Memory B cell (primary cell): ENCODE data around the gene KIDINS220.
A peak's percentile ranks its signal among the peaks of the same experiment; 100 is the strongest.

Source experiments
- ATAC-seq: fragments of 150-1000 bp; cut with Tn5 transposase; 2 replicates; pipeline ENCODE4 v1.10.0; 2021; ENCODE audit warnings: low read depth, mild to moderate bottlenecking, moderate library complexity
- DNase-seq, 2 donors: peaks; one replicate each; pipeline ENCODE4 v3.0.0; 2022; ENCODE audit warnings: low spot score in 2 of 2
- H3K27ac Mint-ChIP-seq: one replicate; pipeline ENCODE4 v1.8.0; 2022; ENCODE audit warnings: mild to moderate bottlenecking, moderate library complexity, mixed read lengths
- H3K27me3 Mint-ChIP-seq: one replicate; pipeline ENCODE4 v1.8.0; 2022; ENCODE audit warnings: mixed read lengths
- H3K36me3 Mint-ChIP-seq: one replicate; pipeline ENCODE4 v1.8.0; 2022; ENCODE audit warnings: mild to moderate bottlenecking, mixed read lengths
- H3K4me1 Mint-ChIP-seq: one replicate; pipeline ENCODE4 v1.8.0; 2022; ENCODE audit warnings: mixed read lengths
- H3K4me3 Mint-ChIP-seq: one replicate; pipeline ENCODE4 v1.8.0; 2022; ENCODE audit warnings: mild to moderate bottlenecking, moderate library complexity, mixed read lengths
- H3K9me3 Mint-ChIP-seq: one replicate; pipeline ENCODE4 v1.8.0; 2022; ENCODE audit warnings: mixed read lengths

The KIDINS220 gene

DNA sequence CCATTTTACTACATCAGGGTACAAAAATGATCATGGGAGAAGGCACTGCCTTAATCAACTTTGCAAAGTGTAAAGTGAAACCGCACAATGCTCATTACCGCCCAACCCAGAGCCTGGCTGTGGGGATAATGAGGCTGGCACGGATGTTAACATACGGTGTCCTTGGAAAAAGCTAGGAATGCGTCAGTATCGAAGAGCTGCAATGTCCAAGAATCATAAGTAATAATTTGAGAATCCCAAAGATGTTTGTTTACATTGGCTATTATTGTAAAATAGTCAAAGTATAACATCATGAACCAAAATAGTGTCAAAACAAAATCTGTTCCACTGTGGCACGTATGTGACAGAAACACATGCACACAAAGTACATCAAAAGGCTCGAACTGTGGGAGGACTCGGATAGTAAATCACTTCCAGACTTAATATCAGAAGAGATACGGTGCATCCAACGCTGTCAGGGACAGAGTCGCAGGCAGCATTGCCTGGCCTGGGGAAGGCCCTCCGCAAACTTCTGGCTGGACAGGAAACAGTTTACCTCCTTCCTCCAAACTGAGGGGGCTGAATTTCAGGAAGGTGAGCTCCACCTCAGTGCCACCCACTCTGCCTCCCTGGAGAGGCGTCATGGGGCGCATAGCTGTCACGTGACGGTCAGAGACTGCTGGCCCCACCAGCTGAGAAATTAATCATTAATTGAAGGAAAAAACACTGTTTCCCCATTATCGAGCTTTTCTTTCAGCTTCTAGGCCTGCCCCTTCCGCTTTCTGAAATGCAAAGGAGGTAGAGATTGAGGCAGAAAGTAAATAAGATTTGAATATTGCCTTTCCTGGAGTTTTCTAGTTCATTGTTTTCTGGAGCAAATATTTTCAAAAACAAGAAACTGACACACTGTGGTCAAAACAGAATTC, 157.3 kb downstream of the KIDINS220 start:
- Mint-ChIP-seq H3K36me3 (no peaks in the 10 kb centered on the region), H3K4me1 (peaks cover 32% of the 10 kb centered on the region), H3K27me3 (peaks cover 40% of the 10 kb centered on the region), H3K27ac (no peak overlapping the region), H3K4me3 (no peak overlapping the region), H3K9me3 (no peaks in the 10 kb centered on the region)
- no peak for DNase-seq
- ATAC-seq = no peak

DNA sequence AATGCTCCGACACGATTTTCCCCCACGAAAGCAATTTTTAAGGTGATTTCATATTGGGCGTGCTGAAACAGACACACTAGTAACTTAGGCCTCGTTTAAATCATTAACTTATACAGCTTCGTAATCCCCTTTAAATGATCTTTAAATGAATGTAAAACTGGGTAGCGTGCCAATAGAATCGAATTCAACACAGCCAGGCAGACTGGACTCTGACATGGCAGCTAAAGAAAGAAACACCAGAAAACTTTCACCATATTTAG, 157.9 kb downstream of the KIDINS220 start:
- DNase-seq (no peak), ATAC-seq (no peak)
- Mint-ChIP-seq H3K27ac (no peak overlapping the region), H3K9me3 (peaks cover 3% of the 10 kb centered on the region), H3K4me3 (peak overlapping the region; percentile 55), H3K27me3 (peaks cover 38% of the 10 kb centered on the region), H3K36me3 (peaks cover 2% of the 10 kb centered on the region), H3K4me1 (peaks cover 30% of the 10 kb centered on the region)
